PC-3 (cell line): ENCODE data around the gene TENM4.

ENCODE experiments used
- EZH2 ChIP-seq: fragments of 300-600 bp; sonication (generic); IDR thresholded peaks from one replicate; pipeline ENCODE4 v1.6.1; 2017; ENCODE audit warnings: antibody characterized with exemption, mild to moderate bottlenecking, low read length; ENCODE audit not compliant: unreplicated experiment
- EZH2phosphoT487 ChIP-seq: fragments of 300-600 bp; sonication (generic); IDR thresholded peaks from 2 replicates; pipeline ENCODE4 v1.6.1; 2018; ENCODE audit warnings: mild to moderate bottlenecking, antibody characterized with exemption, low read length, borderline replicate concordance

DNA sequence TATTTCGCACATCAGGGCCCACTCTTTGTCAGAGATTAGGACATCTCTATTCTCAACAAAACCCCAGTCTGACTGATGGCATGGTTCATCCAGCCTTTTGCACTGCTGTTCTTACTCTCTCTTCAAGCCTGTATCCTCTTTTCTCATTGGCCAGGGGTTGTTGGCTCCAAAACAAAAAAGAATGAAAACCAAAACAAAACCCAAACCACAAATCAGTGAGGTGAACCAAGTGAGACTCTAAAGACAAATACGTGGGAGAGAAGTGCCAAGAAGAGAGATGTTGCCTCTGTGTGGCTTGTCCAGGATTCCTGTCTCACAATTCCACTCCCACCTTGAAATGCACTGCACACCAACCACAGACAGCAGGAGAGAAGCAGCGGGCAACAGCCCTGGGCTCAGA lies 587.3 kb downstream of the TENM4 start:
- TF ChIP-seq EZH2 (no peak), EZH2phosphoT487 (no peak)
